ENCODE data around the gene INCA1.

GRCh38 chr17:5000237-5000639 lies 2.9 kb upstream of the INCA1 start:
- no peak for TF ChIP-seq EZH2 (IDR thresholded peaks at IDR 0.05)
- no peak for TF ChIP-seq POLR2AphosphoS5 (IDR thresholded peaks at IDR 0.05; ENCODE audit: borderline replicate concordance, low read depth, low read length)
- TF ChIP-seq FOXP2 (optimal IDR thresholded peaks at IDR 0.05; ENCODE audit: control extremely low read depth, extremely low read length, insufficient read depth), result no peak

All from SK-N-MC (cell line).